Esophagus squamous epithelium (tissue), 4 donors: ENCODE results near the gene KLHL8.

Experiments
- CTCF ChIP-seq, 6 experiments: fragments of 450-650 bp in 4 of 6; fragments of 200-600 bp in 2 of 6; sonication (generic) in 2 of 6; IDR thresholded peaks; one replicate each; pipeline ENCODE4 v1.5.1; 2016 to 2019; ENCODE audit warnings: antibody characterized with exemption in 6 of 6, mild to moderate bottlenecking in 4 of 6, moderate library complexity in 4 of 6
- POLR2A ChIP-seq, 4 donors: fragments of 450-650 bp; IDR thresholded peaks; one replicate each; pipeline ENCODE4 v1.6.1; 2017; ENCODE audit warnings: antibody characterized with exemption in 4 of 4, mild to moderate bottlenecking in 4 of 4, moderate library complexity in 3 of 4

- no peak for TF ChIP-seq CTCF (IDR thresholded peaks at IDR 0.05)
- no peak for TF ChIP-seq POLR2A (IDR thresholded peaks at IDR 0.05)
These were observed 67.9 kb downstream of the KLHL8 start for GRCh38 chr4:87152310-87153041.
